Measurements from ENCODE around the gene LIMS4. TPM values are rescaled to one million over a fixed set of nuclear protein-coding genes. Genes with fewer than 3 reads are reported as not detected.
"Not testable (repeated sequence)": the region's sequence is repeated elsewhere in the genome, so short reads cannot be mapped to it uniquely, and the experiment has no call there.

LIMS4 gene
- total and polyA plus RNA-seq, 2 experiments from 2014 or later, result 0.15 TPM; not detected in 1

GRCh38 chr2:110434565-110434964, 38.1 kb downstream of the LIMS4 start:
- peak; percentile 59 for ATAC-seq
- not testable (repeated sequence) for H3K4me3 Mint-ChIP-seq

GRCh38 chr2:110425725-110426124, 46.9 kb downstream of the LIMS4 start:
- not testable (repeated sequence) for H4K20me1 ChIP-seq (replicated peaks; ENCODE audit: insufficient read depth); H3K4me1 ChIP-seq (ENCODE audit: insufficient read depth); H3K27me3 ChIP-seq (ENCODE audit: insufficient read depth); H3K4me3 Mint-ChIP-seq; H3K9me2 ChIP-seq (ENCODE audit: insufficient read depth); DNase-seq (ENCODE audit: low spot score); H3F3A ChIP-seq (replicated peaks; ENCODE audit: low read depth); H3K79me2 ChIP-seq (replicated peaks; ENCODE audit: insufficient read depth); H3K36me3 ChIP-seq (ENCODE audit: insufficient read depth); ATAC-seq; H3K9me3 Mint-ChIP-seq; H3K4me3 ChIP-seq; H3K27me3 Mint-ChIP-seq (ENCODE audit: insufficient read depth, low read depth, poor library complexity); H3K27ac ChIP-seq (ENCODE audit: low read depth); H3K36me3 Mint-ChIP-seq (ENCODE audit: low read depth); H3K4me1 Mint-ChIP-seq; H3K27ac Mint-ChIP-seq; H2AFZ ChIP-seq; H3K4me2 ChIP-seq

More at GRCh38 chr2:110434565-110434964, 38.1 kb downstream of the LIMS4 start:
- not testable (repeated sequence) for DNase-seq (ENCODE audit: low spot score); H3K27ac ChIP-seq (ENCODE audit: low read depth); H3K27me3 Mint-ChIP-seq (ENCODE audit: insufficient read depth, low read depth, poor library complexity); H3K36me3 ChIP-seq (ENCODE audit: insufficient read depth); H3K4me1 Mint-ChIP-seq; H3K27ac Mint-ChIP-seq; H3K36me3 Mint-ChIP-seq (ENCODE audit: low read depth); H3K9me2 ChIP-seq (ENCODE audit: insufficient read depth); H3K4me2 ChIP-seq; H3K9me3 Mint-ChIP-seq; H3K79me2 ChIP-seq (replicated peaks; ENCODE audit: insufficient read depth); H3F3A ChIP-seq (replicated peaks; ENCODE audit: low read depth); H4K20me1 ChIP-seq (replicated peaks; ENCODE audit: insufficient read depth); H3K27me3 ChIP-seq (ENCODE audit: insufficient read depth); H2AFZ ChIP-seq; H3K4me1 ChIP-seq (ENCODE audit: insufficient read depth); H3K4me3 ChIP-seq

- not testable (repeated sequence) for H3K27me3 ChIP-seq (ENCODE audit: insufficient read depth); H3K9me2 ChIP-seq (ENCODE audit: insufficient read depth); H3K4me1 Mint-ChIP-seq; H3K4me3 Mint-ChIP-seq; H3K4me3 ChIP-seq; H4K20me1 ChIP-seq (replicated peaks; ENCODE audit: insufficient read depth); ATAC-seq; H3K27ac ChIP-seq (ENCODE audit: low read depth); H3K79me2 ChIP-seq (replicated peaks; ENCODE audit: insufficient read depth); H3K36me3 ChIP-seq (ENCODE audit: insufficient read depth); H3K27me3 Mint-ChIP-seq (ENCODE audit: insufficient read depth, low read depth, poor library complexity); H3K9me3 Mint-ChIP-seq; H2AFZ ChIP-seq; DNase-seq (ENCODE audit: low spot score); H3F3A ChIP-seq (replicated peaks; ENCODE audit: low read depth); H3K4me2 ChIP-seq; H3K36me3 Mint-ChIP-seq (ENCODE audit: low read depth); H3K27ac Mint-ChIP-seq; H3K4me1 ChIP-seq (ENCODE audit: insufficient read depth)
Observed at GRCh38 chr2:110424421-110424820, 48.2 kb downstream of the LIMS4 start.

- not testable (repeated sequence) for H3K27ac ChIP-seq (ENCODE audit: low read depth); H3K4me3 Mint-ChIP-seq; H3K36me3 Mint-ChIP-seq (ENCODE audit: low read depth); H3F3A ChIP-seq (replicated peaks; ENCODE audit: low read depth); H2AFZ ChIP-seq; DNase-seq (ENCODE audit: low spot score); H3K27ac Mint-ChIP-seq; H3K9me3 Mint-ChIP-seq; H3K4me3 ChIP-seq; H3K27me3 Mint-ChIP-seq (ENCODE audit: insufficient read depth, low read depth, poor library complexity); H3K4me1 Mint-ChIP-seq; H3K4me2 ChIP-seq; H3K9me2 ChIP-seq (ENCODE audit: insufficient read depth); H3K36me3 ChIP-seq (ENCODE audit: insufficient read depth); H3K79me2 ChIP-seq (replicated peaks; ENCODE audit: insufficient read depth); H4K20me1 ChIP-seq (replicated peaks; ENCODE audit: insufficient read depth); H3K4me1 ChIP-seq (ENCODE audit: insufficient read depth); H3K27me3 ChIP-seq (ENCODE audit: insufficient read depth)
- ATAC-seq, result peak; percentile 81
Observed at GRCh38 chr2:110423574-110423962, 49.0 kb downstream of the LIMS4 start.

- not testable (repeated sequence) for H3K27me3 ChIP-seq (ENCODE audit: insufficient read depth); H3F3A ChIP-seq (replicated peaks; ENCODE audit: low read depth); H3K4me1 ChIP-seq (ENCODE audit: insufficient read depth); H3K4me2 ChIP-seq; H3K4me3 ChIP-seq; H2AFZ ChIP-seq; H3K4me1 Mint-ChIP-seq; H3K4me3 Mint-ChIP-seq; H3K9me3 Mint-ChIP-seq; H4K20me1 ChIP-seq (replicated peaks; ENCODE audit: insufficient read depth); DNase-seq (ENCODE audit: low spot score); H3K27ac ChIP-seq (ENCODE audit: low read depth); H3K27ac Mint-ChIP-seq; H3K36me3 ChIP-seq (ENCODE audit: insufficient read depth); H3K79me2 ChIP-seq (replicated peaks; ENCODE audit: insufficient read depth); H3K9me2 ChIP-seq (ENCODE audit: insufficient read depth); H3K27me3 Mint-ChIP-seq (ENCODE audit: insufficient read depth, low read depth, poor library complexity); H3K36me3 Mint-ChIP-seq (ENCODE audit: low read depth)
- ATAC-seq, result peak; percentile 85
Observed at GRCh38 chr2:110422852-110423573, 49.6 kb downstream of the LIMS4 start.

GRCh38 chr2:110420641-110421354, 51.8 kb downstream of the LIMS4 start:
- not testable (repeated sequence) for H3K4me3 Mint-ChIP-seq; H3K9me3 Mint-ChIP-seq; H4K20me1 ChIP-seq (replicated peaks; ENCODE audit: insufficient read depth); H3K27me3 Mint-ChIP-seq (ENCODE audit: insufficient read depth, low read depth, poor library complexity); H3K4me3 ChIP-seq; DNase-seq (ENCODE audit: low spot score); H3K27me3 ChIP-seq (ENCODE audit: insufficient read depth); H3K4me1 ChIP-seq (ENCODE audit: insufficient read depth); H3K4me2 ChIP-seq; H3F3A ChIP-seq (replicated peaks; ENCODE audit: low read depth); ATAC-seq; H3K36me3 ChIP-seq (ENCODE audit: insufficient read depth); H3K36me3 Mint-ChIP-seq (ENCODE audit: low read depth); H2AFZ ChIP-seq; H3K9me2 ChIP-seq (ENCODE audit: insufficient read depth); H3K27ac ChIP-seq (ENCODE audit: low read depth); H3K4me1 Mint-ChIP-seq; H3K79me2 ChIP-seq (replicated peaks; ENCODE audit: insufficient read depth); H3K27ac Mint-ChIP-seq
